ENCODE data around the gene RPH3AL.
"Not testable (repeated sequence)": the region's sequence is repeated elsewhere in the genome, so short reads cannot be mapped to it uniquely, and the experiment has no call there.

RPH3AL gene

DNA sequence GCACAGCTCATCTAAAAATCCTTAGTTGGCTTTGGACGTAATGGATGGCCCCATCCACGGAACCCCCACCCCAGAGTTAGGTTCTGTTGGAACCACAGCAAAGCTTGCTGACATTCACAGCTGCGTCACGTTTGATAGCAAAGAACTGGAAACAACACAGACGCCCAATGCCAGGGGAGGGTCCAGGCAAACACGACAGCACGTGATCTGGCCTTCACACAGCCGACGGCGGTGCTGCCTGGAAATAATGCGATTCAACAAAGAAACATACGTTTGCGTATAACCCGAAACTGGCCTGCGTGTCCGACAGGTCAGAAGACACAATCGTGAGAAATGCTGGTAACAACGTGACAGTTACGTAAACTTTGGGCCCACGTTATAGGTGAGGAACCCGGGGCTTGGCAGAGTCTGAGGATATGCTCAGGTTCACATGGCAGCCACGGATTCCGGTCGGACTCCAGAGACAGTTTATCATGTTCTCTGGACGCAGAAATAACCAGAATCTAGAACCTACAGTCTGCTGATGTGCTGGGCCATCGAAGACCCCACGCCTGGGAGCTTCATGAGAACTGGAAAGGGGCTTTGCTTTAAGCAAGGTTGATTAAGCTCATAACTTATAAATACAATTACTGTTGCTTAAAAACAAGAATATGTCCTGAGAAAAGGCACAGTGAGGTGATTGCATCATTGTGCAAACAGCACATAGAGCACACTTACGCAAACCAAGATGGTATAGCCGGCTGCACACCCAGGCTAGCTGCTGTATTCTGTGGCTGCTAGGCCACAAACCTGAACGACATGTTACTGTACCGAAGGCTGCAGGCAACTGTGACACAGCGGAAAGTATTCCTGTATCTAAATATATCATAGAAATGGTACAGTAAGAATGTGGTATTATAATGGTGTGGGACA lies 70.4 kb downstream of the RPH3AL start:
- DNase-seq (ENCODE audit: low read depth in 2 of 2): no peak

DNA sequence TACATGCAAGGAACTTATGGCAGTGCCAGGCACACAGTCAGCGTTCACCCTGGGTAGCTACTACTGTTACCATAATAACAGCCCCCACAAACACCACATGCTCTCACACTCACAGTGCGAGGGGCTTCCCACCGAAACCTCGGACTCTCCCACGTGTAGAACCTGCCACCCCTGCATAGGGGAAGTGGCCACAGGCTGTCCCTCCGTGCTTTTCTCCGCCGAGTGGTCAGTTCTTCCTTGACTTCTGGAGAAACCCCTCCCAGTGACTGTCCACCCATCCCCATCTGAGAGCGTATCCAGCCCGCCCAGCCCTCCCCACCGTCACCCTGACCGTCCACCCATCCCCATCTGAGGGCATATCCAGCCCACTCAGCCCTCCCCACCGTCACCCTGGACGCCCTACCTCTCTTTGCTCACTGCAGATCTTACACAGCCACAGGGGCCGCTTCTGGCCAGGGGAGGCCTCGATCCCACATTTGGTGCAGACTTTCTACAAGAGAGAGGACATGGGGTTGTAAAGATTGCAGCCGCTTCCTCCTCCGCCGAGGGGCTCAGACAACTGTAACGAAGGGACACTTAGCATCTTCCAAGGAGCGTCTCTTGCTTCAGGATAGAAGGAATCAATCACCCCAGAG lies 71.1 kb downstream of the RPH3AL start:
- no peak for DNase-seq (ENCODE audit: low read depth in 2 of 2)

GRCh38 chr17:280901-281300 lies 71.7 kb downstream of the RPH3AL start:
- DNase-seq (ENCODE audit: low read depth in 2 of 2): no peak

- no peak for DNase-seq (ENCODE audit: low read depth in 2 of 2)
Observed at GRCh38 chr17:280216-280615, 72.4 kb downstream of the RPH3AL start.

DNA sequence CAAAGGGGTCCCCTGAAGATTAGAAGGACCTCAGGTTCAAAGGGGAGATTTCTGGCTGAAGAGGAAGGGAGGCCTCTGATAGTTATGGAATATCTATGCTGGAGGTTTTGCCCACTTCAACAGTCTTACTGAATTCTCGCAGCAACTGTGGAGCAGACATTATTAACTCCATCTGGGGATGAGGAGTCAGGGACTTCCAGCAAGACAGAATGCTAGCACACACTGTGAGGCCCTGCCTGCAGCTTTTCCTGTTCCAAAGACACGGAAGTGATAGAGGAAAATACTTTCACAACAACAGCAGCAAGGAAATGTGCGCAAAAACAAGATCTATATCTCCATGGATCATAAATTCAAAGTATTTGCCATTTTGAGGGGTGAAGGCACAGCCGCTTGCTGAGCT lies 72.8 kb downstream of the RPH3AL start:
- no peak for DNase-seq (ENCODE audit: low read depth in 2 of 2)

- DNase-seq (ENCODE audit: low read depth in 2 of 2): no peak
Observed at GRCh38 chr17:279331-279730, 73.3 kb downstream of the RPH3AL start.

GRCh38 chr17:278676-279059 lies 73.9 kb downstream of the RPH3AL start:
- DNase-seq (ENCODE audit: low read depth in 2 of 2): no peak

DNA sequence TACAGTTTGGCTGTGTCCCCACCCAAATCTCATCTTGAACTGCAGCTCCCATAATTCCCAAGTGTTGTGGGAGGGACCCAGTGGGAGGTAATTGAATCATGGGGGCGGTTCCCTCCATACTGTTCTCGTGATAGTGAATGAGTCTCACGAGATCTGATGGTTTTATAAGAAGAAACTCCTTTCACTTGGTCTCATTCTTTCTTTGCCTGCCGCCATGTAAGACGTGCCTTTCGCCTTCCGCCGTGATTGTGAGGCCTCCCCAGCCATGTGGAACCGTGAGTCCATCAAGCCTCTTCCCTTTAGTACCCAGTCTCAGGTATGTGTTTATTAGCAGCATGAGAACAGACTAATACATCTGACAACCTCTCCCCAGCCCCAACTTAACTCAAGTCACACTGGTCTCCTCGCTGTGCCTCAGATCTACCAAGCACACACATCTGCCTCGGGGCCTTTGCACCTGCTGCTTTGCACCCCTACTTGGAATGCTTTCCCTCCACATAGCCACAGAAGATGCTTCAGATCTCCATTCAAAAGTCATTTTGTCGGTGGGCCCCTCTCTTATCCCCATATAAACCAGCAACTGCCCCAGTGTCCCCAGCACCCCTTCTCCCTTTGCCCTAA lies 74.4 kb downstream of the RPH3AL start:
- no peak for DNase-seq (ENCODE audit: low read depth in 2 of 2)

DNA sequence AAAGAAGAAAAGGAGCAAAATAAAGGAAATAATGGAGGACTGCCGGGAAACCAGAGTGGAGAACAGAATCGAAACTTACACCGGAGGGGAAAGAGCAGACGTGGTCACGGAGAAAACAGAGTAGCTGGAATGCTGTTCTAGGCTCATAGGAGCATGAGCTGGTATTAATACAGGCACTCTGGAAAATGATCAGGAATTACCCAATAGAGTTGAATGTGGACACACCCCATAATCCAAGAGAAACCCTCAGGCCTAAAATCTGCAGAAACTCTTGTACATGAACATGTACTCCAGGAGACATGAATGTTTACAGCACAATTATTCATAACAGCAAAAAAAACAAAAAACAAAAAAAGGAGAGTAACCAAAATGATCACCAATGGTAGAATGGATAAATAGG lies 77.7 kb downstream of the RPH3AL start:
- no peak for DNase-seq (ENCODE audit: low read depth in 2 of 2)

- no peak for DNase-seq (ENCODE audit: low read depth in 2 of 2)
Observed at GRCh38 chr17:273981-274832, 78.4 kb downstream of the RPH3AL start.

- not testable (repeated sequence) for DNase-seq (ENCODE audit: low read depth in 2 of 2)
Observed at GRCh38 chr17:272856-273255, 79.8 kb downstream of the RPH3AL start.

DNA sequence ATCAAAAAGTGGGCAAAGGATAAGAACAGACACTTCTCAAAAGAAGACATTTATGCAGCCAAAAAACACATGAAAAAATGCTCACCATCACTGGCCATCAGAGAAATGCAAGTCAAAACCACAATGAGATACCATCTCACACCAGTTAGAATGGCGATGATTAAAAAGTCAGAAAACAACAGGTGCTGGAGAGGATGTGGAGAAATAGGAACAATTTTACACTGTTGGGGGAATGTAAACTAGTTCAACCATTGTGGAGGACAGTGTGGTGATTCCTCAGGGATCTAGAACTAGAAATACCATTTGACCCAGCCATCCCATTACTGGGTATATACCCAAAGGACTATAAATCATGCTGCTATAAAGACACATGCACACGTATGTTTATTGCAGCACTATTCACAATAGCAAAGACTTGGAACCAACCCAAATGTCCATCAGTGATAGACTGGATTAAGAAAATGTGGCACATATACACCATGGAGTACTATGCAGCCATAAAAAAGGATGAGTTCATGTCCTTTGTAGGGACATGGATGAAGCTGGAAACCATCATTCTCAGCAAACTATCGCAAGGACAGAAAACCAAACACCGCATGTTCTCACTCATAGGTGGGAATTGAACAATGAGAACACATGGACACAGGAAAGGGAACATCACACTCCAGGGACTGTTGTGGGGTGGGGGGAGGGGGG lies 80.5 kb downstream of the RPH3AL start:
- not testable (repeated sequence) for DNase-seq (ENCODE audit: low read depth in 2 of 2)

DNA sequence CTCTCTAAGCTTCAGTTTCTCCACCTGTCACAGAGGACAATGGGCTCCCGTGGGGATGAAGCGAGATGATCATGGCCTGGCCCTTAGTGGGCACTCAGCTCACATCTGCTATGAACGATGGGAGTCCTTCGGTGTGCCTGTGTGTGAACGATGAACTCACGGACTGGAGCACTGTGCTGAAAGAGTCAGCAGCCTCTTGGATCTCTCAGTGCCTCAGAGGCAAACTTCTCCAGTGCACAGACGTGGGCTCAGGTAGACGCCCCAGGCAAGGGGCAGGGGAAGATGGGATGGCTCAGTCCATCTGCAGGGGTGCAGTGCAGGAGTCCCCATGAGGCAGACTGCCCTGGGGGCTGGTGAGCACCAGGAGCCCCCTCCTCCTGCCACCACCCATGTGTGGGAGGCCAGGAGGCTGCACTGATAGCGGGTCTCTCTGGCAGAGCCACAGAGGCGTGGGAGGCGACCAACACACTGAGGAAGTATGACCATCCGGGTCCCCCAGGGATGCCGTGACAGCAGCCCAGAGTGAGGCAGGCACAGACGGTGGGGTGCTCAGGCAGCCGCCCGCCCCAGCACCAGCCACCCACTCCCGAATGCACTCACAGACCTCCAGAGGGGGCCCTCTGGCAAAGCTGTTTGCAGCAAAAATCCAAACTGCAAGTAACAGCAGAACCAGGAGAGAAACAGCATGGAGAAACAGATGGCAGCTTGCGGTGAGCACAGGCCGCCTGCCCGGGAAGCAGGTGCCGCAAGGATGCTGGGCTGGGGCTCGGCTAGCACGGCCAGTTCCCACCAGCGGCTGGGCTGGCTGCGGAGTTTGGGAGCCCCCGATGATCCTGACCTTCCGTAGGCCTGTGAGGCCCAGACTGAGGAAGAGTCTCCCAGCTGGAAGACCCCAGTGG lies 82.7 kb downstream of the RPH3AL start:
- no peak for DNase-seq (ENCODE audit: low read depth in 2 of 2)

DNA sequence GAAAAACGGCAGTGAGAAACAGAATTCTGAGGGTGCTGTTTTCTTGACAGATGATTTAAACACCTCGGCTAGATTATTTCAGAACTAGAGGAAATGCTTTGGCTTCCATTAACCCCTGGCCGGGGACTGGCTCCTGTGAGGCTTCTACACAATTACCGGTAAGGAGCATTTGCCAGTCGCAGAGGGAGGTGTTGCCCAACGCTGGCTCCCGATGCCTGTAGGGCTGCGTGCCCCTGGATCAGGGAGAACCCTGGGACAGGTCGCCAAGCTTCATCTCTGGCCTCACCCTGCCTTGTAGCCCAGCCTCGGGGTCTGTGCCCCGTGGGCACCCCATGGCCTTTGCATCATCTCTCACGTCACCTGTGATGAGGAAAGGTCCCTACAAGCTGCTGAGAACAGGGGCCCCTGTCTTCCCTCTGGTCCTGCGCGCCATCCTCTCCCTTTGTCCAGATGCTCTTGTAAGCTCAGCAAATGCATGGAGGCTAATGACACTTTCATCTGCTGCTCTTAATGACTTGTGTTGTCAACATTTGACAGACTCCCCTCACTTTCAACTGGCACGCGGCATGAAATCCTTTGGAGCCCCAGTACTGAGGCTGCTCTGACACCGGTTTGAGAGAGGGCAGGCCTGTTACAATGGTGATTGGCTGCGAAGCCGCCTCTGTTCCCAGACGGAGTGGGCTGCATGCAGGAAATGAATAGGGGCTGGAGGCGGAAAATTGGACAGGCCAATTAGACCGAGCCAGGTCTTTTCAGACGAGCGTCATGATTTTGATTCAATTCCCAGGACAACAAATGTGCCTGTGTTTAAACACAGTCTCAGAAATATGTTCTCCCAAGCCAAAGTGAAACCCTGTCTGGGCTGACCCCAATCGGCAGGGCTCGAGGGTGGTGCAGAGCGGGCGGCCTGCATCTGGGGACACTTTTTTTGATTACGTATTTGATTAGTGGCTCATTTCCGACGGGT lies 85.6 kb downstream of the RPH3AL start:
- DNase-seq (ENCODE audit: low read depth in 2 of 2): no peak

- no peak for DNase-seq (ENCODE audit: low read depth in 2 of 2)
Observed at GRCh38 chr17:266219-266618, 86.4 kb downstream of the RPH3AL start.

GRCh38 chr17:265718-266117 lies 86.9 kb downstream of the RPH3AL start:
- DNase-seq (ENCODE audit: low read depth in 2 of 2): no peak

DNA sequence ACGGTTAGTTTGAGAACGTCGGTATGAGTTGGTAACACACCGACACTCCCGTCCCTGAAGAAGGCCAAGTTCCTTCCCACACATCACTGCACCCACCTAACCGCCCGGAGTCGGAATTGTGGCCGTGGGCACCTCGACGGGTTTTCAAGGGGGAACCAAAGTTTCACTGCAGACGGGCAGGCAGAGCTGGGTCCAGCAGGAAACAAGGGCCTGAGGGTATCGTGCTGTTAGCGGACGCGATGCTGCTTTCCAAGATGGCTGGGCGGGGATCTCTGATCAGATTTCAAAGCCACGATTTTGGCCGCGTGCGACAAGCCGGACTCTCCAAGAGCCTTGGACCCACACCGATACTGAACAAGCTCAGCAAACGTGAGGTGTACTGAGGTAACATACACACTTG lies 88.8 kb downstream of the RPH3AL start:
- no peak for DNase-seq (ENCODE audit: low read depth in 2 of 2)

GRCh38 chr17:263271-263670 lies 89.3 kb downstream of the RPH3AL start:
- DNase-seq (ENCODE audit: low read depth in 2 of 2): no peak

DNA sequence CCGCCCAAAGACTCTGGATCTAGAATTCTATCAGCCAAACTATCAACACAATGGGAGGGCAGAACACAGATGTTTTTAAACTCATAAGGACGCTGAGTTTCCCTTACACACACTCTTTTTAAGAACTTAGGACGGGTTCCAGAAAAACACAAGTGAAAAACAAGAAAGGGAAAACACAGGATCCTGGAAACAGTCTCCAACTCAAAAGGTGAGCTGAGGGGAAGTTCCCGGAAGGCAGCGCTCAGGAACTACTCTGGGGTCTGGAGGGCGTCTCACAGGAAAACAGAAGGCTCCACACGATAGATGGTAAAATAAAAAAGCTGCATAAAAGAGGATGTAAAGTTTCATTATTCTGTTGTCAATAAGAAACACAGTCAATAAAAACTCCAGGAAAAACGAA lies 91.0 kb downstream of the RPH3AL start:
- DNase-seq (ENCODE audit: low read depth in 2 of 2): no peak

All from stimulated activated CD4-positive, alpha-beta T cell treated with anti-CD3 and anti-CD28 coated beads, Interleukin-4, amount 100 ng/mL, for 48 hours (primary cell).